ENCODE data around the gene ZNF787.

ZNF787 gene

DNA sequence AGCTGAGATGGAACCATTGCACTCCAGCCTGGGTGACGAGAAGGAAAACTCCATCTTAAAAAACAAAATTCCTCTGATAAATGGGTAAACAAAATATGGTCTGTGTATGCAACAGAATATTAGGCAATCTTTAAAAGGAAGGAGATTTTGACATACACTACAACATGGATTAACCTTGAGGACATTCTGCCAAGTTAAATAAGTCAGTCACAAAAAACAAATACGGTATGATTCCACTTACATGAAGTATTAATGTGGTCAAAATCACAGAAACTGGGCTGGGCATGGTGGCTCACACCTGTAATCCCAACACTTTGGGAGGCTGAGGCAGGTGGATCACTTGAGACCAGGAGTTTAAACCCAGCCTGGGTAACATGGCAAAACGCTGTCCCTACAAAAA lies 17.0 kb upstream of the ZNF787 start:
- H2AFZ ChIP-seq (ENCODE audit: low read depth, low read length), result no peak overlapping the region
- DNase-seq (no peak), ATAC-seq (ENCODE audit: insufficient read depth, low read depth) (no peak)
- no peak overlapping the region for H3K4me3 ChIP-seq (ENCODE audit: low read depth in 1 of 2, low read length in 2 of 2)
- TF ChIP-seq EZH2 (IDR thresholded peaks at IDR 0.05; ENCODE audit: borderline replicate concordance, low read depth, low read length, severe bottlenecking), result no peak
- no peak for TF ChIP-seq CTCF (IDR thresholded peaks at IDR 0.05; ENCODE audit: borderline replicate concordance, extremely low read depth, low read length, poor library complexity, severe bottlenecking)
- H3K27ac ChIP-seq (ENCODE audit: low read length), result no peak overlapping the region
- no peaks in the 10 kb centered on the region for H3K27me3 ChIP-seq (ENCODE audit: insufficient read depth, low read length, poor library complexity)
- H3K36me3 ChIP-seq (ENCODE audit: insufficient read depth, low read length), result peaks cover 5% of the 10 kb centered on the region; the same call in 1 of the 2 replicates
- no peaks in the 10 kb centered on the region for H3K9me3 ChIP-seq (ENCODE audit: insufficient read depth, low read length, severe bottlenecking)
- no peak overlapping the region for H3K4me2 ChIP-seq (ENCODE audit: insufficient read depth, low read length)
- peaks cover 4% of the 10 kb centered on the region; the same call in 1 of the 2 replicates for H4K20me1 ChIP-seq (ENCODE audit: insufficient read depth, low read length)
- H3K9ac ChIP-seq (ENCODE audit: low read depth, low read length), result no peak overlapping the region
- H3K4me1 ChIP-seq (ENCODE audit: insufficient read depth, low read length), result peaks cover 24% of the 10 kb centered on the region
- H3K79me2 ChIP-seq (ENCODE audit: insufficient read depth, low read length), result peaks cover 16% of the 10 kb centered on the region

DNA sequence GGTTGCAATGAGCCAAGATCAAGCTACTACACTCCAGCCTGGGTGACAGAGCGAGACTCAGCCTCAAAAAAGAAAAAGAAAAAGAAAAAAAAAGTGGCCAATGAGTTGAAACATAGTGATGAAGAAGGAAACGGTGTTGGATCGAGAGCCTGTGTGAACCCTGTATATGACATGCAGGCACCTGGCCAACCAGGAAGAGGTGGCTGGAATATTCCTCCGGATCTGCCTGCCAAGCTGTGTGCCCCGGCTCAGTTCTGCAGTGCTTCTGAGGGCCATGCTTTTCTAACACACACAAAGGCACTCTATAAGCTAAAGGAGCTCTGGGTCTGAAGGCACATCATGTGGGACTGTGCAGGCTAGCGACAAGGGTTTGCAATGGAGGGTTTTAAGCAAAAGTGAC lies 16.3 kb upstream of the ZNF787 start:
- H2AFZ ChIP-seq (ENCODE audit: low read depth, low read length), result no peak overlapping the region
- no peaks in the 10 kb centered on the region for H3K9me3 ChIP-seq (ENCODE audit: insufficient read depth, low read length, severe bottlenecking)
- H3K4me1 ChIP-seq (ENCODE audit: insufficient read depth, low read length), result peaks cover 17% of the 10 kb centered on the region
- H3K4me3 ChIP-seq (ENCODE audit: low read depth in 1 of 2, low read length in 2 of 2), result no peak overlapping the region
- TF ChIP-seq EZH2 (IDR thresholded peaks at IDR 0.05; ENCODE audit: borderline replicate concordance, low read depth, low read length, severe bottlenecking), result no peak
- TF ChIP-seq CTCF (IDR thresholded peaks at IDR 0.05; ENCODE audit: borderline replicate concordance, extremely low read depth, low read length, poor library complexity, severe bottlenecking), result no peak
- no peaks in the 10 kb centered on the region for H3K27me3 ChIP-seq (ENCODE audit: insufficient read depth, low read length, poor library complexity)
- no peak overlapping the region for H3K4me2 ChIP-seq (ENCODE audit: insufficient read depth, low read length)
- H3K36me3 ChIP-seq (ENCODE audit: insufficient read depth, low read length), result peaks cover under 1% of the 10 kb centered on the region; the same call in 1 of the 2 replicates
- H3K27ac ChIP-seq (ENCODE audit: low read length), result no peak overlapping the region
- peaks cover 9% of the 10 kb centered on the region for H3K79me2 ChIP-seq (ENCODE audit: insufficient read depth, low read length)
- H4K20me1 ChIP-seq (ENCODE audit: insufficient read depth, low read length), result no peaks in the 10 kb centered on the region
- no peak overlapping the region for H3K9ac ChIP-seq (ENCODE audit: low read depth, low read length)
- ATAC-seq (ENCODE audit: insufficient read depth, low read depth) (no peak), DNase-seq (no peak)

DNA sequence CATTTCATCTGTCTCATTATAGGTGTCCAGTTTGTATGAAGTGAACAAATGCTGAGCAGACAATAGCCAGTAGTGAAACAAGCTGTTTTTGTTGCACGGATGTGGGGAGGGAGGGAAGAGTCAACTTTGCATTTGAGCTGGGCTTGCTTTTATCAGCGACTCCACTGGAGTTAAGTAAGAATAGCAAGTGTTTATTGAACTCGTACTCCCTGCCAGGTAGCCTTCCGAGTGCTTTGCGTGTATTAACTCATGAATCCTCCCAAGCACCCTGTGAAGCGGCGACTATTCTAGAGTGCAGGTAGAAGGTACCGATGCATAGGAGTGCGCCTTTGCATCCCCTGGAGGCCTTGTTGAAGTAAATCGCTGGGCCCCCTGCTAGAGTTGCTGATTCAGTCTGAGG lies 15.3 kb upstream of the ZNF787 start:
- H3K36me3 ChIP-seq (ENCODE audit: insufficient read depth, low read length), result no peaks in the 10 kb centered on the region
- H3K27ac ChIP-seq (ENCODE audit: low read length), result no peak overlapping the region
- no peaks in the 10 kb centered on the region for H4K20me1 ChIP-seq (ENCODE audit: insufficient read depth, low read length)
- no peaks in the 10 kb centered on the region for H3K9me3 ChIP-seq (ENCODE audit: insufficient read depth, low read length, severe bottlenecking)
- peaks cover 9% of the 10 kb centered on the region for H3K4me1 ChIP-seq (ENCODE audit: insufficient read depth, low read length)
- ATAC-seq (ENCODE audit: insufficient read depth, low read depth) (no peak), DNase-seq (no peak)
- H3K27me3 ChIP-seq (ENCODE audit: insufficient read depth, low read length, poor library complexity), result no peaks in the 10 kb centered on the region
- TF ChIP-seq CTCF (IDR thresholded peaks at IDR 0.05; ENCODE audit: borderline replicate concordance, extremely low read depth, low read length, poor library complexity, severe bottlenecking), result no peak
- TF ChIP-seq EZH2 (IDR thresholded peaks at IDR 0.05; ENCODE audit: borderline replicate concordance, low read depth, low read length, severe bottlenecking), result no peak
- H3K9ac ChIP-seq (ENCODE audit: low read depth, low read length), result no peak overlapping the region
- H3K79me2 ChIP-seq (ENCODE audit: insufficient read depth, low read length), result no peaks in the 10 kb centered on the region
- no peak overlapping the region for H2AFZ ChIP-seq (ENCODE audit: low read depth, low read length)
- no peak overlapping the region for H3K4me2 ChIP-seq (ENCODE audit: insufficient read depth, low read length)
- no peak overlapping the region for H3K4me3 ChIP-seq (ENCODE audit: low read depth in 1 of 2, low read length in 2 of 2)

- Histone ChIP-seq H3K9me3 (ENCODE audit: insufficient read depth, low read length, severe bottlenecking) (no peaks in the 10 kb centered on the region), H3K79me2 (ENCODE audit: insufficient read depth, low read length) (no peaks in the 10 kb centered on the region), H3K36me3 (ENCODE audit: insufficient read depth, low read length) (no peaks in the 10 kb centered on the region), H2AFZ (ENCODE audit: low read depth, low read length) (no peak overlapping the region), H3K4me2 (ENCODE audit: insufficient read depth, low read length) (no peak overlapping the region), H3K4me1 (ENCODE audit: insufficient read depth, low read length) (peaks cover 1% of the 10 kb centered on the region), H3K4me3 (ENCODE audit: low read depth in 1 of 2, low read length in 2 of 2) (no peak overlapping the region), H4K20me1 (ENCODE audit: insufficient read depth, low read length) (no peaks in the 10 kb centered on the region), H3K27ac (ENCODE audit: low read length) (no peak overlapping the region), H3K27me3 (ENCODE audit: insufficient read depth, low read length, poor library complexity) (no peaks in the 10 kb centered on the region), H3K9ac (ENCODE audit: low read depth, low read length) (no peak overlapping the region)
- ATAC-seq (ENCODE audit: insufficient read depth, low read depth) (no peak), DNase-seq (no peak)
- TF ChIP-seq CTCF (IDR thresholded peaks at IDR 0.05; ENCODE audit: borderline replicate concordance, extremely low read depth, low read length, poor library complexity, severe bottlenecking), result no peak
- no peak for TF ChIP-seq EZH2 (IDR thresholded peaks at IDR 0.05; ENCODE audit: borderline replicate concordance, low read depth, low read length, severe bottlenecking)
These were observed 13.5 kb upstream of the ZNF787 start for GRCh38 chr19:56134654-56134921.
